IPS-18c (cell line): ENCODE data around the gene CEP112.

Source experiments
- H3K4me3 ChIP-seq: 2 replicates; pipeline ENCODE4 v1.7.0; 2013; ENCODE audit warnings: low read depth, mild to moderate bottlenecking, low read length, moderate library complexity; ENCODE audit not compliant: insufficient read depth
- H3K9me3 ChIP-seq: one replicate; pipeline ENCODE4 v1.6.1; 2013; ENCODE audit warnings: mild to moderate bottlenecking, low read length, moderate library complexity; ENCODE audit not compliant: control insufficient read depth, insufficient read depth

Gene CEP112

GRCh38 chr17:65668211-65668610, 523.7 kb downstream of the CEP112 start:
- Histone ChIP-seq H3K9me3 (no peaks in the 10 kb centered on the region), H3K4me3 (no peak overlapping the region)

- Histone ChIP-seq H3K4me3 (no peak overlapping the region), H3K9me3 (no peaks in the 10 kb centered on the region)
Observed at GRCh38 chr17:65667656-65668055, 524.3 kb downstream of the CEP112 start.

- H3K9me3 ChIP-seq, result no peaks in the 10 kb centered on the region
- H3K4me3 ChIP-seq, result no peak overlapping the region
Observed at GRCh38 chr17:65666876-65667321, 525.0 kb downstream of the CEP112 start.

- Histone ChIP-seq H3K4me3 (no peak overlapping the region), H3K9me3 (no peaks in the 10 kb centered on the region)
Observed at GRCh38 chr17:65665966-65666365, 526.0 kb downstream of the CEP112 start.

- Histone ChIP-seq H3K9me3 (no peaks in the 10 kb centered on the region), H3K4me3 (no peak overlapping the region)
Observed at GRCh38 chr17:65664696-65665095, 527.2 kb downstream of the CEP112 start.

- H3K4me3 ChIP-seq, result no peak overlapping the region
Observed at GRCh38 chr17:65664266-65664665, 527.7 kb downstream of the CEP112 start.

GRCh38 chr17:65662196-65662595, 529.7 kb downstream of the CEP112 start:
- Histone ChIP-seq H3K9me3 (no peaks in the 10 kb centered on the region), H3K4me3 (no peak overlapping the region)

More at GRCh38 chr17:65664266-65664665, 527.7 kb downstream of the CEP112 start:
- no peaks in the 10 kb centered on the region for H3K9me3 ChIP-seq

GRCh38 chr17:65660947-65661346, 531.0 kb downstream of the CEP112 start:
- H3K9me3 ChIP-seq, result no peaks in the 10 kb centered on the region
- no peak overlapping the region for H3K4me3 ChIP-seq

GRCh38 chr17:65660078-65660477, 531.9 kb downstream of the CEP112 start:
- no peak overlapping the region for H3K4me3 ChIP-seq
- H3K9me3 ChIP-seq, result no peaks in the 10 kb centered on the region

GRCh38 chr17:65659512-65659911, 532.4 kb downstream of the CEP112 start:
- Histone ChIP-seq H3K9me3 (no peaks in the 10 kb centered on the region), H3K4me3 (no peak overlapping the region)

GRCh38 chr17:65657251-65657828, 534.6 kb downstream of the CEP112 start:
- no peaks in the 10 kb centered on the region for H3K9me3 ChIP-seq

GRCh38 chr17:65656390-65657250, 535.3 kb downstream of the CEP112 start:
- H3K4me3 ChIP-seq, result no peak overlapping the region
- no peaks in the 10 kb centered on the region for H3K9me3 ChIP-seq

More at GRCh38 chr17:65657251-65657828, 534.6 kb downstream of the CEP112 start:
- no peak overlapping the region for H3K4me3 ChIP-seq

- Histone ChIP-seq H3K4me3 (no peak overlapping the region), H3K9me3 (no peaks in the 10 kb centered on the region)
Observed at GRCh38 chr17:65655706-65656105, 536.2 kb downstream of the CEP112 start.

- Histone ChIP-seq H3K4me3 (no peak overlapping the region), H3K9me3 (no peaks in the 10 kb centered on the region)
Observed at GRCh38 chr17:65644545-65644944, 547.4 kb downstream of the CEP112 start.

- no peak overlapping the region for H3K4me3 ChIP-seq
Observed at GRCh38 chr17:65638221-65638975, 553.5 kb downstream of the CEP112 start.

GRCh38 chr17:65637786-65638185, 554.1 kb downstream of the CEP112 start:
- Histone ChIP-seq H3K4me3 (no peak overlapping the region), H3K9me3 (no peaks in the 10 kb centered on the region)

More at GRCh38 chr17:65638221-65638975, 553.5 kb downstream of the CEP112 start:
- no peaks in the 10 kb centered on the region for H3K9me3 ChIP-seq

GRCh38 chr17:65634533-65634932, 557.4 kb downstream of the CEP112 start:
- no peak overlapping the region for H3K4me3 ChIP-seq
- H3K9me3 ChIP-seq, result no peaks in the 10 kb centered on the region

GRCh38 chr17:65633988-65634387, 557.9 kb downstream of the CEP112 start:
- Histone ChIP-seq H3K4me3 (no peak overlapping the region), H3K9me3 (no peaks in the 10 kb centered on the region)
